Measurements from ENCODE around the gene TM9SF4. TPM values are rescaled to one million over a fixed set of nuclear protein-coding genes. Genes with fewer than 3 reads are reported as not detected.

The TM9SF4 gene
- total RNA-seq, 6 donors from 2014 or later, result 26.7 to 48.0 (median 37.1) TPM

DNA sequence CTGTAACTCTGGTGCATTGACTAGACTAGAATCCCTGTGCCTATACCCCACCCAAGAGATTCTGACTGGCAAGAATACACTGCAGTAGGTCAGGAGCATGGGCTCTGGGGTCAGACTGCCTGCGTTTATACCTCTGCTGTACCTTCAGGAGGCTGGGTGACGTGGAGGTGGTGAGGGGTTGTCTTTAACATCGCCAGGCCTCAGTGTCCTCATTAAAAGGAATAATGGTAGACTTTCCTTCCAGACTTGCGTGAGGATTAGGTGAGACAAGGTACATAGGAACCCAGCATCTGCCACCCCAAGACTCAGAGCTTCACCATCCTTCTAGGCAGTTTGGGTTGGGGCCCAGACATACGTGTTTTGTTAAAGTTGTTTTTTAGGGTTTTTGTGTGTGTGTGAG, 44.3 kb downstream of the TM9SF4 start:
- peaks cover 0 to 76% (median 50%) of the 10 kb centered on the region in 4 donors for H3K36me3 ChIP-seq
- WGBS, 2 donors, result 93 to 94% methylated on average over 5 of the region's 5 CpGs
- no peak for DNase-seq

DNA sequence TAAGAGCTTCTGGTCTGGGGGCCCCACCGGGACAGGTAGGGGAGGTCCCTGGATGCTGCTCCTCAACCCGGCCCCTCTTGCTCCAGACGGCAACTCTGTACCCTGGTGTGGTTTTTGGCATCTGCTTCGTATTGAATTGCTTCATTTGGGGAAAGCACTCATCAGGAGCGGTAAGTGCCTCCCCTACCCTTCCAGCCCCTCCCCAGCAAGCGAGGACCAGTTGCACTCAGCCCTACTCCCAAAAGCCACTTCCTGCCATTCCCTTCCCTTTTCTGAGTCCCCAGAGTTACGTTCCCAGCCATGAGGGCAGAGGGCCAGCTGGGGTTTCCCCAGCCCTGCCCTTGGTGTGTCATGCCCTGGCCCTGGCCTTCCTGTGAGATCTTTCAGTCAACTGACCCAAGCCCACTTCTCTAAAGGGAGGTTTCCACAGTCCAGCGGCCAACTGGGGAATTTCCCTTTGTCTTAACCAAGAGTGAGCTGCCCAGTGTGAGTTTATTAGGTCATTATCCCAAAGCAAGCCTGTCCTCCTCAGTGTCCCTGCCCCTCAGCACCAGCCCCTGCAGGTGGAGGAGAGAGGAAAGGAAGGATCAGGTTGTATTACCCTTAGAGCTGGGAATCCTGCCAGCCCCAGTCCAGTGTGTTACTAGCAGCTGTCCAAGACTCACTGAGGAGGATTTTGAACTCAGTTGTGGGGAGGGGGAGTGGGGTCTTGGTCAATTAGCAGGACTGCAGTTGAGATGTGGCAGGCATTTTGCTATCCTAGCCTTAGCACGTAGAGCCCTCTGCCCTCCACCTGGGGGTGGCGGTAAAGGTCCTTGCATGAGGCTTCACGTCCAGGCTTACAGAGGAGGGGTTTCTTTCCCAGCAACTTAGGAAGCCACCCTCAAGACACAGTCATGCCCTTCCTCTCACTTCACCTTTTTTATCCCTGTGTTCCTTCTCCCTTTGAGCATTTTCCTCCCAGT, 45.8 kb downstream of the TM9SF4 start:
- H3K27ac ChIP-seq, result peak overlapping the region; percentile 64 to 83 (median 74)
- 22 to 25% methylated on average over 10 to 11 of the region's 11 CpGs for WGBS, 2 donors
- DNase-seq (peak; percentile 66 to 97), ATAC-seq (ENCODE audit: low FRiP score in 2 of 2) (peak; percentile 93 to 94)
- peaks cover 13 to 18% (median 16%) of the 10 kb centered on the region in 4 donors for H3K4me1 ChIP-seq
- H3K9me3 ChIP-seq, result no peaks in the 10 kb centered on the region
- H3K4me3 ChIP-seq, result no peak overlapping the region
- peaks cover 9 to 76% (median 51%) of the 10 kb centered on the region in 4 donors for H3K36me3 ChIP-seq
- TF ChIP-seq POLR2A (IDR thresholded peaks at IDR 0.05) (peak in 1 of 4 donors; percentile 8), POLR2AphosphoS5 (IDR thresholded peaks at IDR 0.05) (peak; percentile 86 to 91), EP300 (IDR thresholded peaks at IDR 0.05) (peak in 2 of 4 donors; percentile 56 to 92)
- TF ChIP-seq, protein P1, sequence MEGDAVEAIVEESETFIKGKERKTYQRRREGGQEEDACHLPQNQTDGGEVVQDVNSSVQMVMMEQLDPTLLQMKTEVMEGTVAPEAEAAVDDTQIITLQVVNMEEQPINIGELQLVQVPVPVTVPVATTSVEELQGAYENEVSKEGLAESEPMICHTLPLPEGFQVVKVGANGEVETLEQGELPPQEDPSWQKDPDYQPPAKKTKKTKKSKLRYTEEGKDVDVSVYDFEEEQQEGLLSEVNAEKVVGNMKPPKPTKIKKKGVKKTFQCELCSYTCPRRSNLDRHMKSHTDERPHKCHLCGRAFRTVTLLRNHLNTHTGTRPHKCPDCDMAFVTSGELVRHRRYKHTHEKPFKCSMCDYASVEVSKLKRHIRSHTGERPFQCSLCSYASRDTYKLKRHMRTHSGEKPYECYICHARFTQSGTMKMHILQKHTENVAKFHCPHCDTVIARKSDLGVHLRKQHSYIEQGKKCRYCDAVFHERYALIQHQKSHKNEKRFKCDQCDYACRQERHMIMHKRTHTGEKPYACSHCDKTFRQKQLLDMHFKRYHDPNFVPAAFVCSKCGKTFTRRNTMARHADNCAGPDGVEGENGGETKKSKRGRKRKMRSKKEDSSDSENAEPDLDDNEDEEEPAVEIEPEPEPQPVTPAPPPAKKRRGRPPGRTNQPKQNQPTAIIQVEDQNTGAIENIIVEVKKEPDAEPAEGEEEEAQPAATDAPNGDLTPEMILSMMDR (IDR thresholded peaks at IDR 0.05), result peak in 4 of 6 experiments; percentile 36 to 65 (median 53)
- H3K27me3 ChIP-seq, result no peaks in the 10 kb centered on the region

More for the DNA sequence above, 44.3 kb downstream of the TM9SF4 start:
- Histone ChIP-seq H3K4me3 (no peak overlapping the region), H3K27me3 (no peaks in the 10 kb centered on the region), H3K27ac (no peak overlapping the region), H3K9me3 (no peaks in the 10 kb centered on the region), H3K4me1 (peaks cover 13 to 18% (median 16%) of the 10 kb centered on the region in 4 donors)
- no peak for ATAC-seq (ENCODE audit: low FRiP score in 2 of 2)
- TF ChIP-seq POLR2A (IDR thresholded peaks at IDR 0.05) (no peak), POLR2AphosphoS5 (IDR thresholded peaks at IDR 0.05) (no peak), EP300 (IDR thresholded peaks at IDR 0.05) (no peak)
- TF ChIP-seq, protein P1 (IDR thresholded peaks at IDR 0.05), result no peak

DNA sequence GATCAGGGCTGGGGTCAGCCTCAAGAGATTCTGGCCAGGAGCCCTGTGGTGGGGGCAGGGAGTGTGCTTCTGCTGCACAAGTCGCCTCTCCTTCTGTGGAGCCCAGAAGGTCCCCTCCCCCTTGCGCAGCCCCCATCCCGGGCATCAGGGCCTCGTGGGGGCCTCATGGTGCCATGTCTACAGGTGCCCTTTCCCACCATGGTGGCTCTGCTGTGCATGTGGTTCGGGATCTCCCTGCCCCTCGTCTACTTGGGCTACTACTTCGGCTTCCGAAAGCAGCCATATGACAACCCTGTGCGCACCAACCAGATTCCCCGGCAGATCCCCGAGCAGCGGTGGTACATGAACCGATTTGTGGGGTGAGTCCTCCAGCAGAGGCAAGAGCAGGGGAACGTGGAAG, 48.1 kb downstream of the TM9SF4 start:
- Histone ChIP-seq H3K9me3 (no peaks in the 10 kb centered on the region), H3K27ac (no peak overlapping the region), H3K27me3 (no peaks in the 10 kb centered on the region), H3K4me3 (no peak overlapping the region), H3K36me3 (peaks cover 9 to 77% (median 57%) of the 10 kb centered on the region in 4 donors), H3K4me1 (peaks cover 13 to 18% (median 16%) of the 10 kb centered on the region in 4 donors)
- TF ChIP-seq POLR2AphosphoS5 (IDR thresholded peaks at IDR 0.05) (no peak), EP300 (IDR thresholded peaks at IDR 0.05) (no peak), POLR2A (IDR thresholded peaks at IDR 0.05) (no peak)
- TF ChIP-seq, protein P1 (IDR thresholded peaks at IDR 0.05), result no peak
- WGBS, 2 donors, result 98 to 100% methylated on average over 11 to 14 of the region's 14 CpGs
- DNase-seq, result no peak
- ATAC-seq (ENCODE audit: low FRiP score in 2 of 2), result no peak

DNA sequence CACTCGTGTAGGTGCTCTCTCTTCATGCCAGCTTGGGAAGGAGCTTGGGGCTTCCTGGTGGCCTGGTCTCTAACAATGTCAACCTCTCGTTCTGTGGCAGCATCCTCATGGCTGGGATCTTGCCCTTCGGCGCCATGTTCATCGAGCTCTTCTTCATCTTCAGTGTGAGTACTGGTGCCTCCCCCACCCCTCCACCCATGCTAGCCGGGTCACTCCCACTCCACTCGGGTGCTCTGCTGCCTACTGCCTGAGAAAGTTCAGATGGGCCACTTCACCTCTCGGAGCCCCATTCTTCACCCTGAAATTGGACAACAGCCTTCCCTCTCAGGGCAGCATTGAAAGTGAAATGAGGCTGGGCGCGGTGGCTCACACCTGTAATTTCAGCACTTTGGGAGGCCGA, 48.8 kb downstream of the TM9SF4 start:
- Histone ChIP-seq H3K27ac (no peak overlapping the region), H3K4me3 (no peak overlapping the region), H3K9me3 (no peaks in the 10 kb centered on the region), H3K27me3 (no peaks in the 10 kb centered on the region), H3K4me1 (peaks cover 13 to 18% (median 16%) of the 10 kb centered on the region in 4 donors), H3K36me3 (peaks cover 9 to 77% (median 57%) of the 10 kb centered on the region in 4 donors)
- DNase-seq (no peak), ATAC-seq (ENCODE audit: low FRiP score in 2 of 2) (no peak)
- WGBS, 2 donors, result 95 to 98% methylated on average over 11 of the region's 11 CpGs
- TF ChIP-seq POLR2AphosphoS5 (IDR thresholded peaks at IDR 0.05) (no peak), POLR2A (IDR thresholded peaks at IDR 0.05) (no peak), EP300 (IDR thresholded peaks at IDR 0.05) (no peak)
- TF ChIP-seq, protein P1 (IDR thresholded peaks at IDR 0.05), result no peak

Data from upper lobe of left lung (tissue), 6 donors.